ENCODE measurements around the gene PTDSS2.
"Not testable (repeated sequence)": the region's sequence is repeated elsewhere in the genome, so short reads cannot be mapped to it uniquely, and the experiment has no call there.

The PTDSS2 gene

DNA sequence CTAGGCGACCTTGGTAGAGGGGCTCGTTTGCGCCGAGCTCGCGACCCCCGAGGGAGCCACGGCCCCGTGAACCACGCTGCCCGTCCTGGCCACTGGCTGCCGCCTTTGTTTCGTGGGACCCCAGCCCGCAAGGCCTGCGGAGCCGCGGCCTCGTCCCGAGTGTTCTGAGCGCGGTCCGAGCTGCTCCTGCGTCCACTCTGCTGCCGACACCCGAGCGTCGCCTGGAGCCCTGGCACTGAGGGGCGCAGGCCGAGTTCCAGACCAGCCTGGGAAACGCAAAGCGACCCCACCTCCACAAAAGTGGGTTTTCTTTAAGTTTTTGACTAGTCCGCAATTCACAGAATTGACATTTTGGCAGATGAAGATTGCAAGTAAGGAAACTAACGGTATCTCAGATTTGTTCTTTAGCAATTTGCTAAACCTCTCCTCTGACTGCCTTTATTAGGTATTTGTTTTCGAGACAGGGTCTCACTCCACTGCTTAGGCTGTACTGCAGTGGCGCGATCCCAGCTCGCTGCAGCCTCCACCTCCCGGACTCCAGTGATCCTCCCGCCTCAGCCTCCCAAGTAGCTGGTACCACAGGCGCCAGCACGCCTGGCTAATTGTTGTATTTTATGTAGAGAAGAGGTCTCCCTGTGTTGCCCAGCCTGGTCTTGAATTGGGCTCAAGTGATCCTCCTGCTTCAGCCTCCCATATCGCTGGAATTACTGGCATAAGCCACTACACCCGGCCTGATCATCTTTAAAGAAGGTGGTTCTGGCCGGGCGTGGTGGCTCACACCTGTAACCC lies 57.8 kb downstream of the PTDSS2 start:
- no peak for DNase-seq (ENCODE audit: low read depth)

GRCh38 chr11:508956-509355 lies 58.9 kb downstream of the PTDSS2 start:
- DNase-seq (ENCODE audit: low read depth) = no peak

DNA sequence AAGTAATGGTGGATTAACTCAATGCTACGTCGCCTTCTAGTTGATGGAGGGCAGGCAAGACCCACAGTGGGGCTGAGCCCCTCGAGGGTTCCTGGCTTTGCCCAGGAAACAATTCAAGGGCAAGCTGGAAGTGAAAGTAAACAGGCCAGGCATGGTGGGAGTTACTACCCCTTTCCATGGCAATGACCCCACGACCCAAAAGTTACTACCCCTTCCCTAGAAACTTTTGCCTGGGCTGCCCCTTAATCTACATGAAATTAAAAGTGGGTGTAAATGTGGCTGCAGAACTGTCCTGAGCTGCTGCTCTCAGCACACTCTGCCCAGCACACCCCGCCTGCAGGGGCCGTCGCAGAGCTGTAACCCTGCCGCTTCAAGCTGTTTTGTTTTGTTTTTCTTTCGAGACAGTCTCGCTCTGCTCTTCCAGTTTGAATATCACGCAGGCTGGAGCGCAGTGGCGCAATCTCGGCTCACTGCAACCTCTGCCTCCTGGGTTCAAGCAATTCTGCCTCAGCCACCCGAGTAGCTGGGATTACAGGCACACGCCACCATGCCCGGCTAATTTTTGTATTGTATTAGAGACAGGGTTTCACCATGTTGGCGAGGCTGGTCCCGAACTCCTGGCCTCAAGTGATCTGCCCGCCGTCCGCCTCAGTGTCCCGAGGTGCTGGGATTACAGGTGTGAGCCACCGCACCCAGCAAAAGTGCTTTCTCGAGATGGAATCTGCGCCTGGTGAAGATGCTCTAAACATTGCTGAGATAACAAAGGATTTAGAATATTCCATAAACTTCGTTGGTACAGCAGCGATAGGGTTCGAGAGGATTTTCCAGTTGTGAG lies 62.9 kb downstream of the PTDSS2 start:
- DNase-seq (ENCODE audit: low read depth) = no peak

GRCh38 chr11:514606-515005 lies 64.5 kb downstream of the PTDSS2 start:
- no peak for DNase-seq (ENCODE audit: low read depth)

DNA sequence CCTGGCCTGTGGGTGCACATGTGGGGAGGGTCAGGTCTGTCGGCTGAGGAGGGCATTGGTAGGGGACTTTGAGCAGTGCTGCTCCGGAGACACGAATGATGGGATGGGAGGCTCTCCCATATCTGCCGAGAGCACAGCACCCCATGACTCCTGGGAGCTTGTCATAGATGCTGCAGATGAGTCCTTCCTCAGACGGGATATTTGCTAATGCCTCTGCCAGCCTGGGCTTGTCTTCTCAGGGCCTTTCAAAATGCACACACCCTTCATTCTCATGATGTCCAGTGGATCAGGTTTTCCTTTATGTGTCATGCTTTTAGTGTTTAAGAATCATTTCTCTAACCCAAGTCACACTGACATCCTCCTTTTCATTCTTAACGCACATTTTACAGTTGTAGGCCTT lies 65.1 kb downstream of the PTDSS2 start:
- DNase-seq (ENCODE audit: low read depth) = no peak

DNA sequence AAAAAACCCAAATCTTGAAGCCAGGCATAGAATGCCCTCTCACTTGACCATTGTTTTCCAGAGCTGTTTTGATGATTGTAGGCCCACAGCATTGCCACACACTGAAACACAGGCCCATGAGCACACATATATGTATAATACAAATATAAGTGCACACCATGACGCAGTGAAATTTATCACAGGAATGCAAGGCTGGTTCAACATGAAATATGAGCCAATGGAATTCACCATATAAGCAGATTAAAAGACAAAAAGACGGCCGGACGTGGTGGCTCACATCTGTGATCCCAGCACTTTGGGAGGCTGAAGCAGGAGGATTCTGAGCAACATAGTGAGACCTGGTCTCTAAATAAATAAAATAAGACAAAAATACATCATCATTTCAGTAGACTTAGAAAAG lies 66.3 kb downstream of the PTDSS2 start:
- no peak for DNase-seq (ENCODE audit: low read depth)

DNA sequence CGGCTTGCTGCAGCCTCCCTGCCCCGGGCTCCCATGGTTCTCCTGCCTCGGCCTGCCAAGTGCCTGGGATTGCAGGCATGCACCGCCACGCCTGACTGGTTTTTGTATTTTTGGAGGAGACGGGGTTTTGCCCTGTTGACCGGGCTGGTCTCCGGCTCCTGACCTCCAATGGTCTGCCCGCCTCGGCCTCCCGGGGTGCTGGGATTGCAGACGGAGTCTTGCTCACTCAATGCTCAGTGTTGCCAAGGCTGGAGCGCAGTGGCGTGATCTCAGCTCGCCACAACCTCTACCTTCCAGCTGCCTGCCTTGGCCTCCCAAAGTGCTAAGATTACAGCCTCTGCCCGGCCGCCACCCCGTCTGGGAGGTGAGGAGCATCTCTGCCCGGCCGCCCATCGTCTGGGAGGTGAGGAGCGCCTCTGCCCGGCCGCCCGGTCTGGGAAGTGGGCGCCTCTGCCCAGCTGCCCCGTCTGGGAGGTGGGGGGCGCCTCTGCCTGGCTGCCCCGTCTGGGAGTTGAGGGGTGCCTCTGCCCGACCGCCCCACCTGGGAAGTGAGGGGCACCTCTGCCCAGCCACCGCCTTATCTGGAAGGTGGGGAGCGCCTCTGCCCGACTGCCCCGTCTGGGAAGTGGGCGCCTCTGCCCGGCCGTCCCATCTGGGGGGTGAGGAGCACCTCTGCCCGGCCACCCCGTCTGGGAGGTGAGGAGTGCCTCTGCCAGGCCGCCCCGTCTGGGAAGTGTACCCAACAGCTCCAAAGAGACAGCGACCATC lies 67.0 kb downstream of the PTDSS2 start:
- not testable (repeated sequence) for DNase-seq (ENCODE audit: low read depth)

DNA sequence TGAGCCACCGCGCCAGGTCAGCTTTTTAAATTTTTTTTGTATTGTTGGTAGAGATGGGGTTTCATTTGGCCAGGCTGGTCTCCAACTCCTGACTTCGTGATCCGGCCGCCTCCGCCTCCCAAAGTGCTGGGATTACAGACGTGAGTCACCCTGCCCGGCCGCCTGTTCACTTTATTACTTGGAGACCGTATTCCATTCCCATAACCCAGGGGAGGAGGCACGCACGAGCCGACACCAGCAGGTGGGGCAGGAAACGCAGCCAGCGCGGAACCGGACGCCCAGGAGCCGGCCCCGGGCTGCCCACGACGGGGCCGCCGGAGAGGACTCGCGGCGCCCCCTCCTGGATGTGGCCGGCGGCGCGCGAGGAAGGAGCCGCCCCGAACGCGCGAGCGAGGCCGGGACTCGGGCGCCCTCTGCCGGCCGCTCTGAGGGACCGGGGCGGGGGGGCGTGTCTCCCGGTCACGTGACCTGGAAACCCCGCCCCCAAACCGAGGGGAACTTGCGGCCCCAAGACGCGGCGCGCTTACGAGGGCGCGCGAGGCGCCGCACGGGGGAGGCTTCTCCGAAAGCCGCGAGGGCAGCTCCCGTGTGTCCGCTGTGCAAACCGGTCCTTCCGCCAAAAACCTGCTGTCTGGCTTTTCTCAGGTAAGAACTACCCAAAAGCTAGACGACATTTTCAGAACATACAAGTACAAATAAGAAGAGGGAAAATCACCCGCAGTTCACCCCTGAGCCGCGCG lies 68.6 kb downstream of the PTDSS2 start:
- peak; percentile 85 for DNase-seq (ENCODE audit: low read depth)

DNA sequence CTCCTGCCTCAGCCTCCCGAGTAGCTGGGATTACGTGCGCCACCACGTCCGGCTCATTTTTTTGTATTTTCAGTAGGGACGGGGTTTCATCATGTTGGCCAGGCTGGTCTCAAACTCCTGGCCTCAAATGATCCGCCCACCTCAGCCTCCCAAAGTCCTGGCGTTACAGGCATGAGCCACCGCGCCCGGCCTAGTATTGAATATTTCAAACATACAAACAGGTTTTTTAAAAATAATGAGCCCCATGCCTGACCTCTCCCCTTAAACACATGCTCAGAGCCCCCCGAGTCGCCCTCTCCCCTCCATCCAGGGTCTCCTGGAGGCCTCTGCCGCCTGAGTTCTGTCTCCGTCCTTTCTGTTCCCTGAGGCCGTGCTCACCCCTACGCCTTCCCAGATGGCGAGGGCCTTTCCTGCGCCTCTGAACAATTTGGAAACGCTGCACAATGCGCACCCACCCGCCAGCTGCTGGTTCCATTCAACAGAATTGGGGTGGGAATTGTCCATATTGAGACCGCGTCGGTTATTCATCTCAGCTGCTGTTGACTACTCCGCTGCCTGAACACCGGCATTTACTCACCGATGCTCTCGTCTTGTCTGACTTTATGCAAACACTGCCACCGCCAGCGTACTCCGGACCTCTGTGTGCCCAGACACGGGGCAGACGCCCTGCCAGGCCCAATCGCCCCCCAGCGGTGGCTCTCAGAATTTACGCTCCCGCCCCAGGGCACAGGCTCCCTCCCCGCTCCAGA lies 70.5 kb downstream of the PTDSS2 start:
- DNase-seq (ENCODE audit: low read depth) = no peak

DNA sequence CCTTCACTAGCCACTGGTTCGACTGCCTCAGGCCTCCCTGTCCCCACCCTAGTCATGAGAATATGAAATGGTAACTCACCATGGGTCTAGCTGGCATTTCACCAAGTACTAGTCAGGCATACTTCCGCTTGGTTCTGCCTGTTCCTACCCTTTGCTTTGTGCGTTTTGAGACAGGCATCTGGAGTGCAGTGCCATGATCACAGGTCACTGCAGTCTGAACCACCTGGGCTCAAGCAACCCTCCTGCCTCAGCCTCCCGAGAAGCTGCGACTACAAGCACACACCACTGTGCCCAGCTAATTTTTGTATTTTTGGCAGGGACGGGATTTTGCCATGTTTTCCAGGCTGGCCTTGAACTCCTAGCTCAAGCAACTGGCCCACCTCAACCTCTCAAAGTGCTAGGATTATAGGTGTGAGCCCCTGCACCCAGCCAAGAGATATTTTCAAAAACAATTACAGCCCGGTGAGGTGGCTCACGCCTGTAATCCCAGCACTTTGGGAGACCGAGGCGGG lies 71.2 kb downstream of the PTDSS2 start:
- DNase-seq (ENCODE audit: low read depth) = no peak

- no peak for DNase-seq (ENCODE audit: low read depth)
Measured at GRCh38 chr11:526192-526591, 76.1 kb downstream of the PTDSS2 start.

DNA sequence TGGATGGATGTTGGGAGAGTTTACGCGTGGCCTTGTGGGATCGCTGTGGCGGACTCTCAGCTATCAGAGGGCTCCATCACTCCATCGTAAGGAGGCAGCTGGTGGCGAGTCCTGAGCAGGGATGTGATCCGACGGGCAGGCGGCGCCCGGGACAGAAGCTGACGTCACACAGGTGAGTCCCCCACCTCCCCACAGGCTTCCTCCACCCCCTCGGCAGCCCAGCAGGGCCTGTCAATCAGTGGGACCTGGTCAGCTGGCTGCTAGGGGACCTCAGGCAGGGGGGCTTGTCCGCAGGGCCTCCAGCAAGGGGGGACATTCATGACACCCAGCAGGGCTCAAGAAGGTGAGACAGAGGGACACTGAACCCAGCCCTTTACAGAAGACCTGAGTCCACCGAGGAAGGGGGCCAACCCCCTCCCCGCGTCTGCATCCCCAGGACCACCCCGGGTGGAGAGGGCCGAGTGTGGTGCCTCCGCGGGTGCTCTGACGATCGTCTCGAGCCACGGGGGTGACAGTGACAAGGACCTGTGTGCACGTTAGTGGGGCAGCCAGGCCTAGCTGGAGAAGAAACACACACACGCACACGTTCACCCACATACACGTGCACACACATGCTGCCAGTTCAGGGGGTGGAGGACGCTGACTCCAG lies 78.2 kb downstream of the PTDSS2 start:
- DNase-seq (ENCODE audit: low read depth) = no peak

DNA sequence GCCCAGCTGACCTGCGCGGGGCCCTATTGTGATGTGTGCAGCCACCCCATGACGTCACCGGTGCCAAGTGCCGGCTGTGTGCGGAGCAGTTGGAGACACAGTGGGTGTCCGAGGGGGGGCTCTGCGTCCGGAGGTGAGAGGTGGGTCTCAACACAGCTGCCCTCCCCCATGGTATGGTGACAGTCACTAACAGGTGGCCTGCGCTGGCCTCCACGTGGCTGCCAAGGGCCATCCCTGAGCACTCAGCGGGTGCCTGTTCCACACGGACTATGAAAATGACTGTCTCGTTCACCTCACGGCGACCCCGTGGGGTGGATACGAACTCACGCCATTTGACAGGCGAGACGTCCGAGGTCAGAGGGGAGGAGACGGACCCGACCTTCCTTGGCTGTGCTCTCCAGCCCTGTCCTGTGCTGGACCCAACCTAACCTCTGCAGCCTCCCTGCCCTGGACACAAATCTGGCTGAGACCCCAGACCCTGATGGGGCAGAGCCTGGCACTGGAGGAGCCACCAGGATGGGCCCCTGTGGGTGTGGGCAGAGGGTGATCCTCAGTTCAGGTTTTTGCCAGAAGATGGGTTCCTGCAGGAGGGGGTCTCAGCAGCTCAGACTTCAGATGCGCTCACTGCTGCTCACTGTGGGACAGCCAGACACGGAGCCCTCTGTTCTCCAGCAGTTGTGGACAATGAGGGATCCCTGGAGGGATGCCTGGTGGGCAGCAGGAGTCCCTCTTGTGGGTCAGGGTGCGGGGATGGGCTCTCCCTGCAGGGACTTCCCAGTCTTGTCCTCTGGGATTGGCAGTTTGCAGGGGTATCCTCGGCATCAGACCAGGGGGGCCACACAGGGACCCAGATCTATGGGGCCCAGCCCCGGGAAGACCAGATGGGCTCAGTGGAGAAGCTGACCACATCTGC lies 79.0 kb downstream of the PTDSS2 start:
- no peak for DNase-seq (ENCODE audit: low read depth)

DNA sequence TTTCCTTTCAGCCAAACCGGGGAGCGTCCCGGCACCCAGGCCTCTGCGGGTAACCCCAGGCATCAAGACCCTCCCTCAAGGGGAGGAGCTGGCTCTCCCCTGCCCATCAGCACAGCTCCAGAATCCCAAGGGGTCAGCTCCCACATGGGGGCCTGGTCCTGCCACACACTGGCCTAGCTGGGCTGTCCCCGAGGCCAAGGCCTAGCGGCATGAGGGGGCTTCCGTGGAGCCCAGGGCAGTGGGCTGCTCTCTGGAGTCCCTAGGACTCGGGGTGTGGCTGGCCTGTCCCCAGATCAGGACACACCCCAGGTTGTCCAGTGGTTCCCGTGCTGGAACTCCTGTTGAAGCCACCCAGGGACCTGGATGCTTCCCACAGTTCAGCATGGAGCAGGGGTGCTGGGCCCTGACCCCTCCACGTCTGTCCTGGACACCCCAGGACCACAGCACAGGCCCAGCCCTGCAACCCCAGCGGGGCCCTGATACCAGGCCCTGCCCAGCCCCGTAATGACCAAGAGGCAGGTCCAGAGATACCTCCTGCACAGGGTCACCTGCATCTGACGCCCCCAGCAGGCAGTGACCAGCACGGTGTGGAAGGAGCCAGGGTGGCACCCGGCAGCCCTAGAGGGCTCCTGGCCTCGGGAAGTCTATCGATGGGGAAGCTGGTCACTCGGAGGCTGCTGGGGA lies 79.8 kb downstream of the PTDSS2 start:
- no peak for DNase-seq (ENCODE audit: low read depth)

DNA sequence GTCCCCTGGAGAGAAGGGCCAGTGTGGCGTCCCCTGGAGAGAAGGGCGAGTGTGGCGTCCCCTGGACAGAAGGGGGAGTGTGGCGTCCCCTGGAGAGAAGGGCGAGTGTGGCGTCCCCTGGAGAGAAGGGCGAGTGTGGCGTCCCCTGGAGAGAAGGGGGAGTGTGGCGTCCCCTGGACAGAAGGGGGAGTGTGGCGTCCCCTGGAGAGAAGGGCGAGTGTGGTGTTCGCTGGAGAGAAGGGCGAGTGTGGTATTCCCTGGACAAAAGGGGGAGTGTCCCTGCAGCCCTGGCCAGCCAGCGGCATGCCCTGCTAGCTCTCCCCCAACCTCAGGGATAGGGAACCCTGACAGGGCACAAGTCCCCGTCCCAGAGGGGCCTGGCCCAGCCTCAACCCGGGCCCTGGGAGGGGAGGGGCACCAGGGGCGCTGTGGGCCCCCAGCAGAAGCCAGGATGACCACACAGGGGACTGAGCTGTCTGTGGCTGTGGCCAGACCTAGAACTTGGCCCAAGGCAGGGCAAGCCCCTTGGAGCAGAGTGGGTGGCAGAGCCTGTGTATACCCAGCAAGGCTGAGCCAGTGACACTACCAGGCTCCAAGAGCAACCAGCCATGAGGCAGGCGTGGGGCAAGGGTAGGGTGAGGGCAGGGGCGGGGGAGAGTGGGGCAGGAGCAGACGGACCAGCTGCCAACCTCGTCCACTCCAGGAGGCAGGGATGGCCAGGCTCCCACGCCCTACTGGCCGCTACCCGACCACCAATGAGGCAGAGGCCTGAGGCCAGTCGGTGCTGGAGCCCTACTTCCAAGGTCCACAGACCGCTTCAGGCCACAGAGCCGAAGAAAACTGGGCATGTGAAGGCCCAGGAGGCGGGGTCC lies 81.1 kb downstream of the PTDSS2 start:
- DNase-seq (ENCODE audit: low read depth) = no peak

- DNase-seq (ENCODE audit: low read depth) = no peak
Measured at GRCh38 chr11:531919-532526, 81.9 kb downstream of the PTDSS2 start.

- no peak for DNase-seq (ENCODE audit: low read depth)
Measured at GRCh38 chr11:532527-532985, 82.5 kb downstream of the PTDSS2 start.
